Right ventricle myocardium inferior (tissue), 1 donor: Measurements from ENCODE around the gene PRR23A. TPM values are rescaled to one million over a fixed set of nuclear protein-coding genes. Genes with fewer than 3 reads are reported as not detected.

Experiments
- ATAC-seq: fragments of 200-7000 bp; cut with Tn5 transposase; one replicate; pipeline ENCODE4 v1.9.1; 2020; ENCODE audit warnings: mild to moderate bottlenecking, moderate library complexity
- DNase-seq: peaks from one replicate; pipeline ENCODE4 v3.0.0; 2021; ENCODE audit errors: missing footprints
- intact Hi-C: fragments of 100-400 bp; cut with DNase I; formaldehyde crosslinking; loops from one replicate; pipeline ENCODE4 v1.11.0; 2022
- total RNA-seq: library from RNA; stranded (reverse); fragmentation: NEBNext Ultra II Directional; extraction: Animal tissue kit (Norgen Biotek cat#: 25700); gene quantifications from one replicate; pipeline ENCODE4 v1.2.1, GENCODE V29; 2021
- donor health status: DM: no; HTN: yes; CAD: no; lungs with severe emphysema.

PRR23A gene
- total RNA-seq, 1 donor from 2014 or later: not detected

DNA sequence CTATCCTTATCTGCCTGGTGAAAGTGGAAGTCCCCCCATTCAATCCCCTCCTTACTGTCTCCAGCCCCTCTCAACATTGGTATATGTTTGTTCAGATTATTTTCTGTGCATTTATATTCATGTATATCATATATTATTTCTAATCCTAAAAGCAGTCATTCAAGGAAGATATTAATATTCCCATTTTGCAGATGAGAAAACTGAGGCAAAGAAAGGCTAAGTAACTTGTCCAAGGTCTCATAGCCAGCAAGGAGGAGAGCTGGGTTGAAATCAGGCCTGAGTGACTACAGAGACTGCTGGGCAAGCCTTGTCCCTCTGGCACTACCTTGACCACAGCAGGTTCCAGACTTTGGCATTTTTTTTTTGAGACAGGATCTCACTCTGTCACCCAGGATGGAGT lies 30.0 kb downstream of the PRR23A start:
- intact Hi-C loops: no loop called here
- DNase-seq (no peak), ATAC-seq (no peak)

DNA sequence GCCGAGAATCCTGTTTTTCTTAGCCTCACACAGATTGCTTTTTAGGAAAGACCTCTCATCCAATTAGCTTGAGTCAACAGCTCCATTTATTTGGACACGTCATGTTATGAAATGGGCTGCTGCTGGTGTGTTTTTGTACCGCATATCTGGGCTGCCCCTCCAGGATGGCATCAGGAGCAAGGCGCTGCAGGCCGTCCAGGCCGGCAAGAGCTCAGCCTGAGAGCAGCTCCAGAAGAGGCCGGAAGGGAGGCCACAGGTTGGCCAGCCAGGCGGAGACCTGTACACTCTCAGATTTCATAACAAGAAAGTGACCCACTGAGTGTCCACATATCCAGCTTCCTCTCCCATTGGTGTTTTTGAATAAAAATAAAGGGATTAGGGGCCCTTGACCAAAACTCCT lies 30.7 kb downstream of the PRR23A start:
- DNase-seq (no peak), ATAC-seq (no peak)
- intact Hi-C loops: no loop called here

DNA sequence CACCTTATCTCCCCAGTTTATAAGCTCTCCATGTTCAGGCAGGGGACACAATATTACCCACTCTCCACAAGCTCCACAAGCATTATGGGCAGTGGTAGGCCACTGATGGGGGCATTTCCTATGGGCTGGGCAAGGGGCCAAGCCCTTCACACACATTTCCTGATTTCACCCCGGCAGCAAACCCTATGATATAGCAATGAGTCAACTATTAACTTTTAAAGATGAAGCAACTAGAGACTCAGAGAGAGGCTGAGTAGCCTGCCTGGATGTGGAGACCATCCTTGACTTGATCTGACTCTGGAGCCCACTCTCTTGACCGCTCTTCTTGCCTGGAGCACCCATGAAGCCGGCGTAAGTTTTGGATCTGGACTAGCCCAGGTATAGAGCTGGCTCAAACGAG lies 31.6 kb downstream of the PRR23A start:
- DNase-seq: no peak
- no peak for ATAC-seq
- intact Hi-C loops: no loop called here

DNA sequence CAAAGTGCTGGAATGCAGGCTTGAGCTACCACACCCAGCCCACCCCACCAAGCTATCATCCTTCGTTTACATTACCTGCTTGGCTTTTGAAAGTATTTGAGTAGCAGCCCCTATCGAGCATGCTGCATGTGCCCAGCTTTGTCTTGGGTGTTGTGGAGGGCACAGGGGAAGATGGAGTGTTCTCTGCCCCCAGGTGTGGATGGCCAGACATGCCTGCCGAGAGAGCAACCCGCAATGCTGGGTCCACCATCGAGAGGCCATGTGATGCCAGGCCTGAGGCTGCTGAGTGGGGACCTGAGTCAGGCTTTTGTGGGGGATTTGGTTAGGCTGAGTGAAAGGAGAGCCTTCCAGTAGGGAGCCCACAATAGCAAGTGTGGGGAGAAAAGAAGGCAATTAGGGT lies 33.1 kb downstream of the PRR23A start:
- ATAC-seq (no peak), DNase-seq (no peak)
- intact Hi-C loops: no loop called here

DNA sequence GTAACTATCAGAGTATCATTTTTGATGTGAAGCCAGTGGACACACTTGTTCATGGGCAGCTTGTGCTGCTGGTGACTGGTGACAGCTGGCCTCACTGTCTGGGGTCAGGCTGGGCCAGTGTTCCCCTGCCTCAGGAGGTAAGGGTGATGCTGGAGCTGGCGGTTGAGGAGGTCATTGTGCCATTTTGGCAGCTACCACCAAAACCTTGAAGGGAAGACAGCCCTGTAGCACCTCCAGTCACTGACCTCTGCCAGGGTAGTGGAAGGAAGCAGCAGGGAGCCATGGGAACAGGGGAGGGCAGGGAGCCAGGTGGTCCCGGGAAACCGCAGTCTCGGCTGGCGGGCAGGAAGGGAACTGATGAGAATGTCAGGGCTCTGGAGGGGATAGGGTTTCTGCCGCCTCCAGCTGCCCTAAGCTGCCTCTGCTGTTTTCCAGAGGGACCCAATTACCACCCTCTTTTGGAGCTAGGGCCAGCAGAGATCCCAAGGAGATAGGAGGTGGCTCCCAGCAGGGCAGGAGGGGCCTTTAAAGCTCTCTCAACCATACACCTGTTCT lies 34.2 kb downstream of the PRR23A start:
- intact Hi-C loops: no loop called here
- DNase-seq: no peak
- ATAC-seq: no peak

DNA sequence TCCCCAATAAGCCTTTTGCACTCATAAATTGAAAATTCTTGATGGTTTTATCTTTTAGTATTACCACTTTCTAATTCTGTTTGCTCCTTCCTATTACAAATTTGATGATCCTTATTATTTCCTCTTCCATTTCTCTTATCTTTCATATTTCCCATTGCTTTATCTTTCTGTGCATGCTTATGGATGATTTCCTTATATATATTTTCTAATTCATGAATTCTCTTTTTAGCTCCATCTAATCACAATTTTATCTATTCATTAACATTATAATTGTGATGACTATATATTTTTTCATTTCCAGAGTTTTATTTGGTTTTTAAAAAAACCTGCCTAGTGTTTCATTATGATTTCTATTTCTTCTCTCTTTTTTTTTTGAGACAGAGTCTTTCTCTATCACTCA lies 41.1 kb downstream of the PRR23A start:
- DNase-seq: no peak
- intact Hi-C loops: no loop called here
- no peak for ATAC-seq

DNA sequence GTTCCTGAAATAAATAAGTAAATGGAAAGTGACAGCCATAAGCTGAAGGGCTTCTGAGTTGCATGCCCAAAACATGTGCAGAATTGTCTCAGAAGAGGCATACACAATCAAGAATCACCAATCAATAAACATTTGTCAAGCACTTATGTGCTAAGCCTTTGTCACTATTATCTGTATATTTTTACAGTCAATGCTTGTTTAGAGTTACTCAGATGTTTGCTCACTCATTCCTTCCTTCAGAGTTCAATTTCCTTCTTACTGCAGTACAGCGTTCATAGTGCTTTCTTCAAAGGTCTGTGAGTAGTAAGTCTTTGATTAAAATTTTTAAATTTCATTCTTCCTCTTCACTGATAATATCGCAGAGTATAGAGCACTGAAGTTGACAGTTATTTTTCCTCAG lies 41.8 kb downstream of the PRR23A start:
- intact Hi-C loops: no loop called here
- DNase-seq (no peak), ATAC-seq (no peak)

DNA sequence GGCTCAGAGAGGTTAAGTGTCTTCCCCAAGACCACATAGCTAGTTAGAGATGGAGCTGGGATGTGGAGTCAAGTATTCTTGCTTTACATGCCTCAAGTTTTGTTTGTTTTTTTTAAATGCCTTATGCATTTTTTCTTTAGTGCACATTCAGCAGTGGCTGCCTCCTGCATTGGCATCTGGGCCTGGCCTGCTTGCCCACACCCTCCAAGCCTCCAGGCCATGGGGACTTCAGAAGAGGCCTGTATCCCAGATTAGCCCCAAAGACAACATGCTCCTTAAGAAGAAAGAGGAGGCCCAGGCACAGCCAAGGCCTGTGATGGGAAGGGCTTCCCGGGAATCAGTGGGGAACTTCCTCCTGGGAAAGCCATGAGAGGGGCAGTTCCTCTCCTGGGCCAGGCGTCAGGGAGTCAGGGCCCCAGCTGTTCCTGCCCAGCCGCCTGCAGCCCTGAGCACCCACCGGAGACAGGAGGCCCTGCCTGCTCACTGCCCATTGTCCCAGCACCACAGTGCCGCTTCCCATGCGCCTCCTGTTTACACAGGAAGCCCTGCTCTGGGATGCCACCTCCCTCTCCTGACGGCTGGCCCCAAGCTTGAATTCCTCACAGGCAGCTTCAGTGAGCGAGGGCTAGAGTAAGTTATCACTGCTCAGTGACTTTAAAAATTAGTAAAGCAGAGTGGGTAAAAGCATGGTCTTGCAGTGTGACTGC lies 43.1 kb downstream of the PRR23A start:
- intact Hi-C loops: no loop called here
- DNase-seq: no peak
- no peak for ATAC-seq

DNA sequence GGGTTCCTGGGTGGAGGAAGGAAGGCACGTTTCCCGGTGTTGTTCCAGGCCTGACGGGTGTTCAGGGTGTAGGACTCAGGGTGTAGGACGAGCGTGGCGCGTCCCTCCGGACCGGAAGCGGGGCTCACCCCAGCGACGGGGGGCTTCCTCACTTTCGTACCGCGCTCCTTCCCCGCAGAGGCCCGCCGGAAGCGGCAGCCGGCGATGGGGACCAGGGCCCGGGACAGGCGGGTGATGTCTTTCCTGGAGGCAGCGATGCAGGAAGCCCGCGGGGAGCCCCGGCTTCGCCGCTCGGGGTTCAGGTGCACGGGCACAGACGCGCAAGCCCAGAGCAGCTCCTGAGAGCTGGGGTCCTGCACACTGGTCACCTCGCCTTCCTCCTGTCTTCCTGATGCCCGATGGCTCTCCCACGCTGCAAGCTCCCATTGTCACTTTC lies 45.6 kb downstream of the PRR23A start:
- ATAC-seq (no peak), DNase-seq (no peak)
- intact Hi-C loops: no loop called here

Other genes with a start within 250 kb of the PRR23A start
- 30.9 TPM for gene PIK3CB, start 171.3 kb downstream of the PRR23A start, total RNA-seq
- gene FOXL2, start 59.1 kb downstream of the PRR23A start, total RNA-seq: not detected
- gene FOXL2NB, start 59.1 kb downstream of the PRR23A start, total RNA-seq: not detected
- not detected for gene PRR23B, start 14.7 kb upstream of the PRR23A start, total RNA-seq
- gene PRR23C, start 38.6 kb upstream of the PRR23A start, total RNA-seq: not detected